Measurements from ENCODE around the gene IL26.

The IL26 gene

GRCh38 chr12:68245180-68246021 lies 19.8 kb upstream of the IL26 start:
- no peak overlapping the region for H3K4me3 ChIP-seq (ENCODE audit: low read depth, low read length)
- DNase-seq (ENCODE audit: low read depth) = no peak
- TF ChIP-seq CTCF (IDR thresholded peaks at IDR 0.05; ENCODE audit: control insufficient read depth, extremely low read depth, insufficient read depth) = no peak

- no peak overlapping the region for H3K4me3 ChIP-seq (ENCODE audit: low read depth, low read length)
- TF ChIP-seq CTCF (IDR thresholded peaks at IDR 0.05; ENCODE audit: control insufficient read depth, extremely low read depth, insufficient read depth) = no peak
- no peak for DNase-seq (ENCODE audit: low read depth)
These were observed 17.2 kb upstream of the IL26 start for GRCh38 chr12:68242777-68243176.

GRCh38 chr12:68240975-68241374 lies 15.4 kb upstream of the IL26 start:
- no peak for TF ChIP-seq CTCF (IDR thresholded peaks at IDR 0.05; ENCODE audit: control insufficient read depth, extremely low read depth, insufficient read depth)
- DNase-seq (ENCODE audit: low read depth) = no peak
- no peak overlapping the region for H3K4me3 ChIP-seq (ENCODE audit: low read depth, low read length)

GRCh38 chr12:68240079-68240478 lies 14.5 kb upstream of the IL26 start:
- H3K4me3 ChIP-seq (ENCODE audit: low read depth, low read length) = no peak overlapping the region
- no peak for DNase-seq (ENCODE audit: low read depth)
- no peak for TF ChIP-seq CTCF (IDR thresholded peaks at IDR 0.05; ENCODE audit: control insufficient read depth, extremely low read depth, insufficient read depth)

- no peak for DNase-seq (ENCODE audit: low read depth)
- no peak overlapping the region for H3K4me3 ChIP-seq (ENCODE audit: low read depth, low read length)
- TF ChIP-seq CTCF (IDR thresholded peaks at IDR 0.05; ENCODE audit: control insufficient read depth, extremely low read depth, insufficient read depth) = no peak
These were observed 13.8 kb upstream of the IL26 start for GRCh38 chr12:68239309-68239982.

- no peak for TF ChIP-seq CTCF (IDR thresholded peaks at IDR 0.05; ENCODE audit: control insufficient read depth, extremely low read depth, insufficient read depth)
- no peak for DNase-seq (ENCODE audit: low read depth)
These were observed 12.0 kb upstream of the IL26 start for GRCh38 chr12:68237619-68238018.

More at GRCh38 chr12:68237619-68238018, 12.0 kb upstream of the IL26 start:
- H3K4me3 ChIP-seq (ENCODE audit: low read depth, low read length) = no peak overlapping the region
